Hepatocyte (in vitro differentiated cells): ENCODE results near the gene CASKIN2. TPM values are rescaled to one million over a fixed set of nuclear protein-coding genes. Genes with fewer than 3 reads are reported as not detected.

Experiments used
- DNase-seq: peaks from one replicate; pipeline ENCODE4 v3.0.0-alpha.2; 2016; ENCODE audit warnings: low spot score
- H2AFZ ChIP-seq: fragments of 200-600 bp; sonication (generic); 2 replicates; pipeline ENCODE4 v1.6.0; 2016; ENCODE audit warnings: antibody characterized with exemption, mild to moderate bottlenecking
- H3K27ac ChIP-seq: fragments of 200-600 bp; sonication (generic); 2 replicates; pipeline ENCODE4 v1.5.1; 2016; ENCODE audit warnings: mild to moderate bottlenecking
- H3K27me3 ChIP-seq: fragments of 200-600 bp; sonication (generic); 2 replicates; pipeline ENCODE4 v1.6.1; 2016
- H3K36me3 ChIP-seq: fragments of 200-600 bp; sonication (generic); replicated peaks from 2 replicates; pipeline ENCODE4 v1.5.1; 2016; ENCODE audit warnings: low read depth; ENCODE audit not compliant: insufficient read depth
- H3K4me1 ChIP-seq: fragments of 200-600 bp; sonication (generic); 2 replicates; pipeline ENCODE4 v1.5.1; 2016; ENCODE audit warnings: mild to moderate bottlenecking, moderate library complexity; ENCODE audit not compliant: insufficient read depth
- H3K4me2 ChIP-seq: fragments of 200-600 bp; sonication (generic); 2 replicates; pipeline ENCODE4 v1.6.0; 2016
- H3K4me3 ChIP-seq: fragments of 200-600 bp; sonication (generic); 2 replicates; pipeline ENCODE4 v1.5.1; 2016; ENCODE audit warnings: mild to moderate bottlenecking
- H3K79me2 ChIP-seq: fragments of 200-600 bp; sonication (generic); 2 replicates; pipeline ENCODE4 v1.6.0; 2017; ENCODE audit warnings: mild to moderate bottlenecking
- H3K9me2 ChIP-seq: fragments of 200-600 bp; sonication (generic); replicated peaks from 2 replicates; pipeline ENCODE4 v1.6.0; 2017; ENCODE audit warnings: mild to moderate bottlenecking; ENCODE audit not compliant: insufficient read depth
- H3K9me3 ChIP-seq: fragments of 200-600 bp; sonication (generic); 2 replicates; pipeline ENCODE4 v1.5.1; 2016; ENCODE audit warnings: low read depth, mild to moderate bottlenecking
- H4K20me1 ChIP-seq: fragments of 200-600 bp; sonication (generic); 2 replicates; pipeline ENCODE4 v1.6.0; 2016; ENCODE audit warnings: mild to moderate bottlenecking; ENCODE audit not compliant: insufficient read depth, poor library complexity, severe bottlenecking
- CTCF ChIP-seq: fragments of 200-600 bp; sonication (generic); IDR thresholded peaks from 2 replicates; pipeline ENCODE4 v1.5.1; 2016; ENCODE audit warnings: antibody characterized with exemption, mild to moderate bottlenecking; ENCODE audit not compliant: poor library complexity
- EZH2 ChIP-seq: fragments of 200-600 bp; sonication (generic); IDR thresholded peaks from 2 replicates; pipeline ENCODE4 v1.6.1; 2016; ENCODE audit warnings: antibody characterized with exemption, mild to moderate bottlenecking, borderline replicate concordance
- EZH2phosphoT487 ChIP-seq: fragments of 200-600 bp; sonication (generic); IDR thresholded peaks from one replicate; pipeline ENCODE4 v1.6.1; 2018; ENCODE audit warnings: antibody characterized with exemption, mild to moderate bottlenecking, low read depth, moderate library complexity; ENCODE audit not compliant: unreplicated experiment, severe bottlenecking
- WGBS: methylation state at CpG from one replicate; pipeline ENCODE4 v1.1.6; 2016; ENCODE audit warnings: low lambda C conversion rate; ENCODE audit errors: missing lambda C conversion rate; 5-methylcytosine and 5-hydroxymethylcytosine counted together
- polyA plus RNA-seq: library from polyadenylated mRNA; unstranded; fragments of >200 nt; fragmentation: Nextera tagmentation; extraction: Ambion mirVana; gene quantifications from 2 replicates; pipeline ENCODE4 v1.2.1, GENCODE V29; 2016
- total RNA-seq: library from RNA; depleted of rRNA; stranded (reverse); fragments of >200 nt; gene quantifications from 2 replicates; pipeline ENCODE4 v1.2.3, GENCODE V29; 2014

The CASKIN2 gene
- total and polyA plus RNA-seq, 2 experiments from 2014 or later, result 9.8 to 16.2 TPM

GRCh38 chr17:75551266-75551665 is 35.9 kb upstream of the CASKIN2 start:
- no peaks in the 10 kb centered on the region for H4K20me1 ChIP-seq
- peaks cover 38% of the 10 kb centered on the region for H3K79me2 ChIP-seq
- no peaks in the 10 kb centered on the region for H3K9me3 ChIP-seq
- no peak overlapping the region for H2AFZ ChIP-seq
- peak overlapping the region; percentile 100 for H3K27ac ChIP-seq
- no peak overlapping the region for H3K4me2 ChIP-seq
- WGBS, result 59% methylated on average over 7 of the region's 7 CpGs
- no peaks in the 10 kb centered on the region for H3K27me3 ChIP-seq
- H3K9me2 ChIP-seq, result no peaks in the 10 kb centered on the region
- no peak for DNase-seq
- no peak overlapping the region for H3K4me3 ChIP-seq
- no peak for TF ChIP-seq EZH2phosphoT487
- no peak for TF ChIP-seq CTCF
- no peak for TF ChIP-seq EZH2
- peaks cover 49% of the 10 kb centered on the region for H3K4me1 ChIP-seq
- no peaks in the 10 kb centered on the region for H3K36me3 ChIP-seq

- peak overlapping the region; percentile 100 for H3K27ac ChIP-seq
- no peaks in the 10 kb centered on the region for H3K9me3 ChIP-seq
- no peak for DNase-seq
- WGBS, result 65% methylated on average over 4 of the region's 4 CpGs
- peaks cover 48% of the 10 kb centered on the region for H3K4me1 ChIP-seq
- peak overlapping the region; percentile 68 for H3K4me2 ChIP-seq
- no peak for TF ChIP-seq CTCF
- no peak for TF ChIP-seq EZH2
- TF ChIP-seq EZH2phosphoT487, result no peak
- H2AFZ ChIP-seq, result no peak overlapping the region
- no peaks in the 10 kb centered on the region for H3K36me3 ChIP-seq
- H3K79me2 ChIP-seq, result peaks cover 40% of the 10 kb centered on the region
- no peak overlapping the region for H3K4me3 ChIP-seq
- no peaks in the 10 kb centered on the region for H3K9me2 ChIP-seq
- no peaks in the 10 kb centered on the region for H3K27me3 ChIP-seq
- H4K20me1 ChIP-seq, result no peaks in the 10 kb centered on the region
Observed at GRCh38 chr17:75550139-75550465, 34.8 kb upstream of the CASKIN2 start.

GRCh38 chr17:75549246-75550138 is 34.2 kb upstream of the CASKIN2 start:
- peak overlapping the region; percentile 100 for H3K27ac ChIP-seq
- H3K27me3 ChIP-seq, result no peaks in the 10 kb centered on the region
- TF ChIP-seq EZH2phosphoT487 (no peak), EZH2 (no peak), CTCF (no peak)
- DNase-seq, result peak; percentile 90
- no peaks in the 10 kb centered on the region for H3K9me3 ChIP-seq
- no peak overlapping the region for H3K4me3 ChIP-seq
- peak overlapping the region; percentile 68 for H3K4me2 ChIP-seq
- no peaks in the 10 kb centered on the region for H3K36me3 ChIP-seq
- peaks cover 39% of the 10 kb centered on the region for H3K79me2 ChIP-seq
- H3K4me1 ChIP-seq, result peaks cover 48% of the 10 kb centered on the region
- H2AFZ ChIP-seq, result no peak overlapping the region
- WGBS, result 37% methylated on average over 22 of the region's 22 CpGs
- no peaks in the 10 kb centered on the region for H4K20me1 ChIP-seq
- H3K9me2 ChIP-seq, result no peaks in the 10 kb centered on the region

GRCh38 chr17:75548813-75549212 is 33.5 kb upstream of the CASKIN2 start:
- Histone ChIP-seq H3K9me3 (no peaks in the 10 kb centered on the region), H3K9me2 (no peaks in the 10 kb centered on the region), H3K4me3 (no peak overlapping the region), H4K20me1 (no peaks in the 10 kb centered on the region), H3K79me2 (peaks cover 39% of the 10 kb centered on the region), H3K4me1 (peaks cover 48% of the 10 kb centered on the region), H3K4me2 (peak overlapping the region; percentile 68), H3K27ac (peak overlapping the region; percentile 100), H3K36me3 (no peaks in the 10 kb centered on the region), H2AFZ (no peak overlapping the region), H3K27me3 (no peaks in the 10 kb centered on the region)
- DNase-seq, result no peak
- TF ChIP-seq EZH2 (no peak), CTCF (no peak), EZH2phosphoT487 (no peak)
- 76% methylated on average over 5 of the region's 5 CpGs for WGBS
